Brain pericyte (primary cell): ENCODE measurements around the gene GLIPR2.
"Not testable (repeated sequence)": the region's sequence is repeated elsewhere in the genome, so short reads cannot be mapped to it uniquely, and the experiment has no call there.

Experiments used
- DNase-seq: peaks from one replicate; pipeline ENCODE4 v3.0.0-alpha.2; 2012; ENCODE audit warnings: low read depth, low spot score

GLIPR2 gene, protein sequence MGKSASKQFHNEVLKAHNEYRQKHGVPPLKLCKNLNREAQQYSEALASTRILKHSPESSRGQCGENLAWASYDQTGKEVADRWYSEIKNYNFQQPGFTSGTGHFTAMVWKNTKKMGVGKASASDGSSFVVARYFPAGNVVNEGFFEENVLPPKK

DNA sequence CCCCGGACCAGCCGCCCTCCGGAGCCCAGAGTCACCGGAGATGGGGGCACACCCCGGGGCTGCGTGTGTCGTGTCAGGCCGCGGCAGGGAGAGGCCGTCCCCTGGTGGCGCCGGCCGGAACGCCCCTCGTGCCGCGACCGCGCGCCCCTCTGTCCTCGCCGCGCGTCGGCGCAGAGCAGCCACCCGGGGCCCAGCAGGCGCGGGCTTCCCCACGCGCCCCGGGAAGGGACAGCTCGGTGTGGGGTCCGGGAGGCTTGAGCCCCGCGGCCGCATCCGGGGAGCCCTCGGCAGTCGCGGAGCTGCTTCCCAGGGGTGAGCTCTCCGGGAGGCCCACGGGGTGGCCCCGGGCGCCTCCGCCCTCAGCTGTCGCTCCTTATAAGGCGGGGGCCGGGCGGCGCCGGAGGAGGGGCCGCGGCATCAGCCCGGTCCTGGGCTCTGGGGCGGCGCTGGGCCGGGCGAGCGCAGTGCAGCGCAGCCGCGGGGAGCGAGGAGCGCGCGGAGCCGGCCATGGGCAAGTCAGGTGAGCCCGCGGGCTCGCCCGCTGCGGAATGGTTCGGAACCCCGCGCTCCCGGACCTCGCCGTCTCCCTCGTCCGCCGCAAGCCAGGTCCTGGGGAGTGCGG lies at the start of gene GLIPR2:
TSS of gene GLIPR2 (plus strand) at position 462 of the 622 bp plus-strand sequence. CDS start at position 508, 46 bp downstream.
- no peak for DNase-seq

DNA sequence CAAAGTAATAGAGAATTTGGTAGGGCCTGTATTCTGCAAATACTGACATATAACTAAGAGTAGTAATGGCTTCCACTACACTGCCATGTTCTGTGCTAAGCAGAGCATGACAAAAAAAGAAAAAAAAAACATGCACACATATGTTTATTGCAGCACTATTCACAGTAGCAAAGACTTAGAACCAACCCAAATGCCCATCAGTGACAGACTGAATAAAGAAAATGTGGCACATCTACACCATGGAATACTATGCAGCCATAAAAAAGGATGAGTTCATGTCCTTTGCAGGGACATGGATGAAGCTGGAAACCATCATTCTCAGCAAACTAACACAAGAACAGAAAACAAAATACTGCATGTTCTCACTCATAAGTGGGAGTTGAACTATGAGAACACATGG lies 49.5 kb upstream of the GLIPR2 start:
- not testable (repeated sequence) for DNase-seq

DNA sequence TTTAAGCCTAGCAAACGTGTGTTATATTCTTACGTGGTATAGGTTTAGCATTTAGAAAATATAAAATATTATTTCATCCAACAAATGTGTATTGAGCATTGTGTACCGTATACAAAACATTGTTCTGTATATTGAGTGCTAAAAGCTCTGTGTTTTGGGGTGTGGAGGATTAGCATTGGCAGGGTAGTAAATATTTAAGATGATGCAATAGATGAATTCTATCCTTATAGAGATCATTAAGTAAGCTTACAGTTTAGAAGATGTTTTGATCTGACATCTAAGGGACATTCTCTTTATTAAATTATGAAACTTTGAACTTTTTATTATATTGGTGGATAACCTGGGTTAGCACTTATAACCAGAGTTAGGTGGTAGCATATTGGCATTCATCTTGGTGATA lies 48.5 kb upstream of the GLIPR2 start:
- no peak for DNase-seq

DNA sequence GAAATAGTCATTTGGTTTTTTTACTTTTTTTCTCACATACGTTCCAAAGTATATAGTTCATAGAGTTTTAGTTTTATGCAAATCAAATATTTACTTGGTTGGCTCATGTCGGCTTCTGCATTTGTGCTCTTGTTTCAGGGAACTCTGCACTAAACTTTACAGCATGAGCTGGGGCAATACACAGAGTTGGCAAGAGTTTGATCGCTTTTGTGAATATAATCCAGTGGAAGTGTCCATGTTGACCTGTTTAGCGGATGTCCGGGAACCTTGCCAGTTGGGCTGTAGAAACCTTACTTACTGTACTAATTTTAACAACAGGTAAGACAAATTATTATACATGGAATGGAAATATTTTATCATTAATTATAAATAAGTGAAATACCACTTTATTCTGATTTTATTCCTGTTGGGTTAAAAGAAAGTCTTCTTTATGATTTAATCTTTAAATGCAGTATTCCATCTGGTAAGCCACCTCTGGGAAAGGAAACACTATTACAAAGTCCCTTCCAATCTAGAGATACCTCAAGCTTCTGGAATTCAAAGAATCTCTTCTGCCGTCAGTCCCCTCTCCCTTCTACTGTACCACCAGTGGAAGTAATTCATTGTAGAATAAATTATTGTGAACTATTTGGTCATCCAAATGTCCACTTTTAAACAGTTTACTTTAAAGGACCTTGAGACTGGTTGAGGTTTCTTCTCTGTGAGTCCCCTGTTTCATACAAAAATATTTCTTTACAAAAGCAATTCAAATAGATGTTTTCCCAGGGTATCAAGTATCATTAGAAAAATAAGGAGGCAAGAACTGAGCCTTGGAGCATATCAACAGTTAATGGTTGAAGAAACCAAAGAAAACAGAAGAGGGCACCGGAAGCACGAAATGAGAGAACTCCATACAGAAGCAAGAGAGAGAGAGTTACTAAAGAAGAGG lies 45.2 kb upstream of the GLIPR2 start:
- DNase-seq: peak; percentile 67

DNA sequence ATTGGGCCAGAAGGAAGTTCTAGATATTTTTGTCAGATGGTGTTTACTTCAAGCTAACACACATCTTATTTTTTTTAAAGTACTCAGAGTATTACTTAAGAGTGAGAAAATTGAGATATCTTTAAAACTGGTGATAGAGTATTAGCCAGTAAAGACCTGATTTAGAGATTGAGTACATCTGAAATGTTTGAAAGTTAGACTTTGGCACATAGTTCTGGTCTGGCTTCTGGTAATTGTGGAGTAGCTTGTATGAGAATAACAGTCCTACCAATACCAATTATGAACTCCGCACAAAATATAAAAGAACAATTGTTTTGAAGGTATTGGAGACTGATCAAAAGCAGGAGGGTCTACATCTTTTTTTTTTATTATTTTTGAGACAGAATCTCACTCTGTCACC lies 44.5 kb upstream of the GLIPR2 start:
- no peak for DNase-seq

DNA sequence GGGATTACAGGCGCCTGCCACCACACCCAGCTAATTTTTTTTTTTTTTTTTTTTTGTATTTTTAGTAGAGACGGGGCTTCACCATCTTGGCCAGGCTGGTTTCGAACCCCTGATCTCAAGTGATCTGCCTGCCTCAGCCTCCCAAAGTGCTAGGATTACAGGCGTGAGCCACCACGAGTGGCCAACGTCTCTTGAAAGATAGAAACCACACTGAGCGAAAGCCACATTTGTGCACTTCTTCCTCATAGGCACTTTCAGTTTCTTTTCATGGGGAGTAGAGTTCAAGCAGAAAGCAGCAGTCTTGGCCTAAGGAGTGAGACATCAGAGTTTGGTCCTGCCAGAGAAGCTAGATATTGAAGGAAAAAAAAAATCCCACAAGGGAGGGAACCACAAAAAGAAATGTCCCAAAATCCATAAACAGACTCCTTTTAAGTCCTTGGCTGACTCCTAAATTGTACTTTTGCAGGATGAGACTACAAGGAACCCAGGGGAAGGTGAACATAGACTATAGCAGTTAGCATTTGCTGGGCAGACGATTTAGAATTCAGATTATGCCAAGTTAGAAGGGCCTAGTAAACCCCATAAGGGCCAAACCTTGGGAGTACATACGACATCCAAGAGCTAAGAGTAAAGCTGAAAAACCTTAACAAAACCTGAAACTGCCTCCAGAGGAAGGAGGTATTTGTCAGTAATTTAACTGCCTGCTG lies 43.9 kb upstream of the GLIPR2 start:
- DNase-seq: no peak

DNA sequence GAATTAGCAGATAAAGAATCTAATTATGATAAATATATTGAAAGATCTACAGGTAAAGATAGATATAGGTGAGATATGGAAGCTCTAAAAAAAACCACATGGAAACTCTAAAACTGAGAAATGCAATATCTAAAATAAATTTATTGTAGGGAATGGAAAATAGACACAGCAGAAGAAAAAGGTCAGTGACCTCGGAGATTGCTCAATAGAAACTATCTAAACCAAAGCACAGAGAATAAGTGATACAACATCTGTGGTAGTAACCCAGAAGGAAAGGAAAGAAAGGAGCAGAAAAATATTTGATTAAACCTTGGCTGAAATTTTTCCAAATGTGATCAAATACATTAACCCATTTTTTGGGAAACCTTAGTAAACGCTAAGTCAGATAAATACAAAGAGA lies 43.1 kb upstream of the GLIPR2 start:
- no peak for DNase-seq

DNA sequence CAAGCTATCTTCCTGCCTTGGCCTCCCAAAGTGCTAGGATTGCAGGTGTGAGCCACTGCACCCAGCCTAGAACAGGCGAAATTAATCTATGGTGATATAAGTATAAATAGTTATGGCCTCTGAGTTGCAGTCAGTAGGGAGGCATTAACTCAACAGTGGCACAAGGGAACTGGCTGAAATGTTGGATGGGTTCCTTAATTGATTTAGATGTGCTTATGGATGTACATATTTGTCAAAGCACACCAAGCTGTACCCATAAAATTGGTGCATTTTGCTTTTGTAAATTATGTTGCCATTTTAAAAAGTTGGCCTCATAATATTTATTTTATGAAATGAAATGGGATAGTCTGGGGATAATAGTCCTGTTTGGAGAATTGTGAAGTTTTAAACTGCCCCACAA lies 36.8 kb upstream of the GLIPR2 start:
- DNase-seq: no peak

DNA sequence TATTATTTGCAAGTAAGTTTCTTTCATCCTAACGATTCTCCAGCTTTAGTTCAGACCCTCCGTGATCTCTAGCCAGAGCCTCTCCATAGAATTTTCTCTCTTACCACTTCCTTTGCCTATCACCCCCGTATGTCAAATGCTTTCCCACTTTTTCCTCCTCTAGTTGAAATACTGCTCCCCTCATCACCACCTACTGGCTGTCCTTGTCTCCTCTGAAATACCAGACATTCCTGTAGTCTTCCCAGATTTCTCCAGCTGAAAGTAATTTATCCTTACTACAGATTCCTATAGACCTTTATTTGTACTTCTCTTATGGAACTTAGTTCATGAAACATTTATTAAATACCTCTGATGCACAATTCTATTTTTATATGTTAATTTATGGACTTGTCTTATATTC lies 36.0 kb upstream of the GLIPR2 start:
- DNase-seq: no peak

DNA sequence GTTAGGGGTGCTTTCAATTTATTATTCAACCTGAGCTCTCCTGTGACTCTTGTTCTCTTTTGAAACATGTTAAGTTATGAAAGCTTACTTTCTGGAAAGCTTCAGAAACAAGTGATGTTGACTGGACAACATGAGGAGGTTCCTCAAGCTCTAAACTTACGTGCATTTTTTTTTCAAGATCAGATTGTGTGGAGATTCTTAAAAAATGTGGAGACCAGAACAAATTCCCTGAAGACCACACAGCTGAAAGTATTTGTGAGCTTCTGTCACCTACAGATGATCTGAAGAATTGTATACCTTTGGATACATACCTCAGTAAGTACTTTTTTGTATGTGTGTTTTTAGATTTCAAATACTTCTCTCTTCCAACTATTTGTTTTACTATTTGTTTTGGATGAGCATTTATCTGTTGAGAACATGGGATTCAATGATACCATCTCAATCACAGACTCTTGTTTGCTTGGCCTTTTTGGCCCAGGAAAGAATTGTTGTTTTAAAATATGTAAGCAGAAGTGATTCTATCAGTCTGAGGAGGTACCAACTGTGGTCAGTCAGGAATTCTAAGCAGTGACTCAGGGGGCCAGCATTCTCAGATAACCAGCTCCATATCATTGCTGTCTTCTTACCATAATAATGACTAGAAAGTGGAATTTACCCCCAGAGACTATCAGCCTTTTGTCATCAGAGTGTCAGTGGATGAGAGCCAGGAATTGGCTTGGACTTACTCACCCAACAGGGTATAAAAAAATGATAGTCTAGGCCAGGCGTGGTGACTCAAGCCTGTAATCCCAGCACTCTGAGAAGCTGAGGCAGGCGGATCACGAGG lies 34.4 kb upstream of the GLIPR2 start:
- peak; percentile 47 for DNase-seq

DNA sequence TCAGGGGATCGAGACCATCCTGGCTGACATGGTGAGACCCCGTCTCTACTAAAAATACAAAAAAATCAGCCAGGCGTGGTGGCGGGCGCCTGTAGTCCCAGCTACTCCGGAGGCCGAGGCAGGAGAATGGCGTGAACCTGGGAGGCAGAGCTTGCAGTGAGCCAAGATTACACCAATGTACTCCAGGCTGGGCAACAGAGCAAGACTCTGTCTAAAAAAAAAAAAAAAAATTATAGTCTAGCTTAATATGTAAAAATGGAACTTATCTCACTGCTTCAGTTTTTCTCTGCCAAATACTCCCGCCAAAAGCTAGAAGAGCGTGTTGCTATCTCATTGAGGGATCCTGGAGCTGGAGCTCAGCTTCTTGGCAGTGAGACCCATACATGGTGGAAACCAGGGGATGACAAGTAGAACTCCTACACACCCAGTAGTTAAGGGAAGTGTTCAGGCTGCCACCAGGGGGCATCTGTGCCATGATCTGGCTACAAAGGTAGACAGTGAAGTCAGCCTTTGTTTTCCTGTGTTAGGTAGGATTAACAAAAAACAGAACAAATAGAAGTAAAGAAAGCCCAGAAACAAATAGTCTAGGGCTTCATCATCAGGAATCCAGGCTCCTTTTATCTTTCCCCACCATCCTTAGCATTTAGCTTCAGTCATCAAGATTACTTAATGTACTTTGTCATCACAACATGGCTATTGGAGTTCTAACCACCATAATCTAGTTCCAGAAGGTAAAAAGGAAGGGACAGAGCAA lies 33.6 kb upstream of the GLIPR2 start:
- DNase-seq: no peak

DNA sequence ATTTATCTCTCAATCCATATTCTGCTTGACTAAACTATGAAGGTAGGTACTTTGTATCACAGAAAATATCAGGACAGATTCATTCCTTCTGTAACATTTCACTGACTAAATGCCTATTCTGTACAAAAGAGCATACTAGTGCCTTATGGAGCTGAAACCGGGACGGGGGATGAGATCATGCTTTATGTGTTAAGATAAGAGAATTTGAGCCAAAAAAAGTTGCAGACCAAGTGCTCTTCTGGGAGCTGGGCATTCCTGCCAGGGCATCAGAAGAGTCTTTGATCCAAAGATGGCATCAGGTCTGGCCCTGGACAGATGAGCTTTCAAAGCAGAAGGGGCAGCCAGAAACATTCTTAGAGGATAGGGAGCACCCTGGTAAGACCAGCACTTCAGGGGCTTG lies 27.5 kb upstream of the GLIPR2 start:
- DNase-seq: no peak

DNA sequence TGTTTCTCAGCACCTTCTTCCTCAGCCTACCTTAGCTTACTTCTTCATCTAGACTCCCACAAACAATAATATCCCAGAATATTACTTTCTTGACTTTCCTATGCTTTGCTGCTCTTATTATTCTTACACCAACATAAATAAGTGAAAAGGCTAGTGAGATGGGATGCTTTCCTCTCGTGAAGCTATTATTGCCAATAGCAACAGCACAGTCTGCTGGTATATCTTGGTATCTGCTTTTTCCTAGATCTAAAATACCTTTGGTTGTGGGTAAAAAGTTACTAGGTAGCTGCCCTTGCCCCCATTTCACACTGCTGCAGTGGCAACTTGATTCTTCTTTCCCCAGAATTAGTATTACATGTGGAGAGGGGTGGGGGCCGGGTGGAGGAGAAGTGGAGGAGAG lies 26.1 kb upstream of the GLIPR2 start:
- no peak for DNase-seq

DNA sequence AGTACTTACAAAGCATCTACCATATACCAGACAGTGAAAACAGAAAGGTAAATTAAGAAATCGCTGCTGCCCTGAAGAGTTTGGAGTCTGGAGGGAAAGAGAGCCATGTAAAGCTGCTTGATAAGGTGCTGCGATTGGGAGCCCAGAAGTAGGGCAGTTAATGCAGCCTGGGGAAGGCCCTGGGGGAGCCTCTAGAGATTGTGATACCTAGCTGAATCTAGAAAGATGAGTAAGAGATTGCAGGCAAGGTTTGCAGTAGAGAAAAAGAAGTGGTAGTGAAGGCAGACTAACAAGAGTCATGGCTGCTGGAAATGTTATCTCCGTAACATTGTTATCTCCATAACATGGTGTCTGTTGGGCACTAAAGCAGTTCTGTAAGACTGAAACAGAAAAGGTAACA lies 24.0 kb upstream of the GLIPR2 start:
- DNase-seq: no peak

DNA sequence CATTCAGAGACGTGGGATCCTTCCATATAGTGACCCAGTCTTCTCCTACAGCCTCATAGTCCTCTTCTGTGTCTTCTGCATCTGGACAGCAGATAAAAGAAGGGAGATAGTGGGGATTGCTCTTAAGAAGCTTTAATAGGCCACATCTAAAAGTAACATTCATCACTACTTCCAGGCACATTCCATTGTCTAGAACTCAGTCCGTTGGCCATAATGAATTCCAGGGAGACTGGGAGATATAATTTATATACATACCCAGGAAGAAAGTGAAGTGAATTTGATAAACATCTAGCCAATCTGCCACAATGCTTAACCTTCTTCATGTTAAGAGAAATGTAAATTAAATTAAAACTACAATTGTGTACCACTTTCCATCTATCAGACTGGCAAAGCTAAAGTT lies 22.5 kb upstream of the GLIPR2 start:
- no peak for DNase-seq

DNA sequence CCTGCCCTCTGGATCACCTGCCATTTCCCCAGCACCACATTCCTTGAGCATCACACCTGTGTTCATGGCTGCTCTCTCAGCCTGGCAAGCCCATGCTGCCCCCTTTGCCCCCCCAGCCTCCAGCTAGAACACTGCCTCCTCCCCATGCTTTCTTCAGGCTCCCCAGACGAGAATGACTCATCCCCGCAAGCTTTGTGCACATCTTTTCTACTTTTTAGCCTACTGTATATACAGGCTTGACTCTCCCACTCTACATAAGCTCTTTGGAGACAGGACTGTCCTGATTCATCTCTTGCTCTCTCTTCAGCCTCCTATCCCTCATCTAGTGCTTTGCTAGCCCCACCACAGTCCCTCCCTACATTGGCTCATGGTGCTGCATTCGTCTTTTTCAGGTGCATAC lies 19.9 kb upstream of the GLIPR2 start:
- no peak for DNase-seq

DNA sequence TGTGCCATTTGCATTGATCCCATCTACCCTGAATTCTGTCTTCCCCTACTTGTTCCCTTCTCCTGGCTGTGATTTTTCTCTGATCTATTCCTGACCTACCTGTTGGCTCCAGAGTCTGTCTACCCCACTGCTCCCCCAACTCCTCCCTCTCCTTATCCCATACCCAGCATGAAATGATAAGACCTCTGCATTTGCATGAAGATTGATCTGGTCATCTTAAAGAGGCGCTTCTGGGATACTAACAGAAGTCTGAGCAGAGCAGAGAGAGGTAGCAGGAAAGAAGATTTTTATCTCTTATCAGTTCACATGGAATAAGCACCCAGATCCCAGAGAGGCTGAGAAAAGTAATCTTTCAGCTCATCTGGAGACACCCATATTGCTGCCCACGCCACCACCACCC lies 18.3 kb upstream of the GLIPR2 start:
- no peak for DNase-seq

DNA sequence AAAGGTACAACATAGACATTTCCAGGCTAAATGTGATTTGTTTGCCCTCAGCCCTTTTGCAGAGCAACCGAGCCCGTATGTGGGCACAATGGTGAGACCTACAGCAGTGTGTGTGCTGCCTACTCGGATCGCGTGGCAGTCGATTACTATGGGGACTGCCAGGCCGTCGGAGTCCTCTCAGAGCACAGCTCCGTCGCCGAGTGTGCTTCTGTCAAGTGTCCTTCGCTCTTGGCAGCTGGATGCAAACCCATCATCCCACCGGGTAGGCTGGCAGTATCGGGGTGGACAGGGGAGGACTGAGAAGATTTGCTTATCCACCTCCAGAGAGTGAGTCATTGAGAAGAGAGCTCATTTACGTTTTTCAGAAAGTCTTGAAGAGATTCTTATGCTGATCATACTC lies 17.8 kb upstream of the GLIPR2 start:
- no peak for DNase-seq

DNA sequence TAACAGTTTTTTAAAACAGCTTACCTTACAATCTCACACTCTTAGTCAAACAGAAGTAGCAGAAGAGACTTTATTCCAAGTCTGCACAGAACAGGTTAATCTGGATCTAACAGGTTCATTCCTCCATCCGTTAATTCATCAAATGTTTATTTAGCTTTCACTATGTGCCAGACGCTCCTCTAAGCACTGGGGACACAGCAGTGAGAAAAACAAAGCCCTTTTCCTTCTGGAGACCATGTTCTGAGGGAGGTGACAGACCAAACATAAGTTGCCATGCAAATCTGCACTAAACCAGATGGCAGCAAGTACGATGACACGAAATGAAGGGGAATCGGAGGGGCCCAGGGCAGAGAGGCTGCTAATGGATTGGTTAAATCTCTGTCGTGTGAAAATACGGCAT lies 17.1 kb upstream of the GLIPR2 start:
- DNase-seq: no peak

DNA sequence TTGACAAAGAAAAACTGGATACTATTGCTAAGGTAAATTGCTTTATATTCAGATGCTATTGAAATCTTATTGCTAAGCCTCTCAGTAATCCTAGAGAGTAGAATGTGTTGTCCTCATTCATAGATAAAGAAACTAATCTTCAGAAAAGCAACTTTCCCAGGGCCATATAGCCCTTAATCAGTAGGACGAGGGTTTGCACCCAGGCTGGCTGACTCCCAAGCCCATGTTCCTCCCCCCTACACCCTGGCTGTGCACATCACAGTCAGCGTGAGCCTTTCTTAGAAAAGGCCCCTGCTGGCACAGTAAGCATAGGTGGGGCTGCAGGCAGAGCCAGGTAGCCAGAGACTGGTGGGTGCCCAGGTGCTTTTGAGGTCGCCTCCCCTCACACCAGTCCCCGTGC lies 15.8 kb upstream of the GLIPR2 start:
- no peak for DNase-seq

DNA sequence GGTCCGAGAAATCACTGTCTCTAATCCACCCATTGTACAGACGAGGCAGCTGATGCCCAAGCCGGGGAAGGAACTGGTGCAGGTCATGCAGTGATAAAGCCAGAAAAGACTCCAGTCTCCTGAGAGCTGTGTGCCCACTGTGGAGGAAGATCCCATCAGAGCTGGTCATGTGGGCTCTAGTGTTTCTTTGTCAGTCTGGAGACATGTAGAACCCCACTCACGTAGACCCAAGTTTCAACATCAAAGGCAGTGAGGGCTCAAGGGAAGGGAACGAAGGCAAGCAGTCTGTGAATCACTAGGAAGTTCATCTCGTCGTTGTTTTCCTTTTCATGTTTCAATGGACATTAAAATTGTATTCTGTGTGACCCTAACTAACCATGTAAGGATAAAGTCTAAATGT lies 14.6 kb upstream of the GLIPR2 start:
- no peak for DNase-seq
